Measurements from ENCODE around the gene MAGEF1. TPM values are rescaled to one million over a fixed set of nuclear protein-coding genes. Genes with fewer than 3 reads are reported as not detected.

MAGEF1 gene
- total and polyA plus RNA-seq, 2 donors (not counting 3 experiments of a cell fraction or from before 2014, with no cell fraction given) = 7.0 to 14.2 TPM

GRCh38 chr3:184663756-184664155 lies 48.1 kb downstream of the MAGEF1 start:
- CTCF ChIA-PET = no interaction called here
- no TSS peak for BruUV-seq (replicated peaks)
- Histone ChIP-seq H3K36me3 (ENCODE audit: control insufficient read depth in 2 of 2, extremely low read depth in 1 of 2, insufficient read depth in 2 of 2, low read length in 2 of 2) (no peaks in the 10 kb centered on the region), H3K9ac (replicated peaks; ENCODE audit: extremely low read depth, insufficient read depth, low read length) (no peak overlapping the region), H3K4me2 (ENCODE audit: insufficient read depth, low read length) (no peak overlapping the region), H2AFZ (ENCODE audit: low read depth, low read length) (no peak overlapping the region), H3K4me1 (ENCODE audit: control insufficient read depth, extremely low read depth, insufficient read depth, low read length) (no peaks in the 10 kb centered on the region), H3K9me1 (replicated peaks; ENCODE audit: control insufficient read depth, extremely low read depth, insufficient read depth, low read length) (no peaks in the 10 kb centered on the region), H3K79me2 (ENCODE audit: control insufficient read depth, insufficient read depth, low read length) (no peaks in the 10 kb centered on the region), H4K20me1 (replicated peaks; ENCODE audit: control insufficient read depth, extremely low read depth, insufficient read depth, low read length) (no peaks in the 10 kb centered on the region), H3K27me3 (ENCODE audit: control insufficient read depth in 2 of 2, insufficient read depth in 2 of 2, low read length in 2 of 2) (peaks cover 0 to 5% of the 10 kb centered on the region in 2 experiments), H3K4me3 (replicated peaks in 1 of 3; ENCODE audit: insufficient read depth in 1 of 3, low read depth in 1 of 3, low read length in 3 of 3) (no peak overlapping the region), H3K27ac (ENCODE audit: insufficient read depth, low read depth, low read length) (no peak overlapping the region), H3K9me3 (replicated peaks; ENCODE audit: control insufficient read depth, insufficient read depth, low read length) (no peaks in the 10 kb centered on the region)
- no peak for DNase-seq (ENCODE audit: low read depth, low spot score)
- no peak for FAIRE-seq
- TF ChIP-seq EZH2 (IDR thresholded peaks at IDR 0.05; ENCODE audit: borderline replicate concordance, low read depth, low read length, severe bottlenecking) = no peak
- TF ChIP-seq, protein P1, sequence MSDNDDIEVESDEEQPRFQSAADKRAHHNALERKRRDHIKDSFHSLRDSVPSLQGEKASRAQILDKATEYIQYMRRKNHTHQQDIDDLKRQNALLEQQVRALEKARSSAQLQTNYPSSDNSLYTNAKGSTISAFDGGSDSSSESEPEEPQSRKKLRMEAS (IDR thresholded peaks at IDR 0.05; ENCODE audit: insufficient read depth, insufficient read length) = no peak
- no peak for TF ChIP-seq JUN (IDR thresholded peaks at IDR 0.05; ENCODE audit: borderline replicate concordance, insufficient read depth, insufficient read length, low read depth)
- no peak for TF ChIP-seq POLR2AphosphoS5 (IDR thresholded peaks at IDR 0.05; ENCODE audit: insufficient read depth, low read depth, low read length)
- TF ChIP-seq FOS (IDR thresholded peaks at IDR 0.05; ENCODE audit: borderline replicate concordance, insufficient read depth, low read length) = no peak
- no peak for TF ChIP-seq GATA2 (IDR thresholded peaks at IDR 0.05; ENCODE audit: insufficient read depth, insufficient read length, low read depth, low read length)
- TF ChIP-seq POLR2A (IDR thresholded peaks at IDR 0.05; ENCODE audit: low read depth, low read length) = no peak
- TF ChIP-seq, protein P2, sequence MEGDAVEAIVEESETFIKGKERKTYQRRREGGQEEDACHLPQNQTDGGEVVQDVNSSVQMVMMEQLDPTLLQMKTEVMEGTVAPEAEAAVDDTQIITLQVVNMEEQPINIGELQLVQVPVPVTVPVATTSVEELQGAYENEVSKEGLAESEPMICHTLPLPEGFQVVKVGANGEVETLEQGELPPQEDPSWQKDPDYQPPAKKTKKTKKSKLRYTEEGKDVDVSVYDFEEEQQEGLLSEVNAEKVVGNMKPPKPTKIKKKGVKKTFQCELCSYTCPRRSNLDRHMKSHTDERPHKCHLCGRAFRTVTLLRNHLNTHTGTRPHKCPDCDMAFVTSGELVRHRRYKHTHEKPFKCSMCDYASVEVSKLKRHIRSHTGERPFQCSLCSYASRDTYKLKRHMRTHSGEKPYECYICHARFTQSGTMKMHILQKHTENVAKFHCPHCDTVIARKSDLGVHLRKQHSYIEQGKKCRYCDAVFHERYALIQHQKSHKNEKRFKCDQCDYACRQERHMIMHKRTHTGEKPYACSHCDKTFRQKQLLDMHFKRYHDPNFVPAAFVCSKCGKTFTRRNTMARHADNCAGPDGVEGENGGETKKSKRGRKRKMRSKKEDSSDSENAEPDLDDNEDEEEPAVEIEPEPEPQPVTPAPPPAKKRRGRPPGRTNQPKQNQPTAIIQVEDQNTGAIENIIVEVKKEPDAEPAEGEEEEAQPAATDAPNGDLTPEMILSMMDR (IDR thresholded peaks at IDR 0.05; ENCODE audit: extremely low read depth in 1 of 2, insufficient read depth in 1 of 2, low read depth in 1 of 2, low read length in 2 of 2) = no peak
- POLR2A ChIA-PET = no interaction called here
- dilution Hi-C loops (cut with MboI; ENCODE audit: extremely low pct_ligation_motif_present, low sequenced_read_pairs) = no loop called here
- intact Hi-C loops (cut with micrococcal nuclease) = no loop called here

All from endothelial cell of umbilical vein (primary cell).